OCI-LY1 (cell line): Measurements from ENCODE around the gene PARVA.

Experiments
- H2AFZ ChIP-seq: fragments of 200-600 bp; sonication (generic), shearing (Covaris generic); 2 replicates; pipeline ENCODE4 v1.6.0; 2014; ENCODE audit warnings: antibody characterized with exemption, mild to moderate bottlenecking, low read length
- H3F3A ChIP-seq: fragments of 200-600 bp; sonication (generic), shearing (Covaris generic); 2 replicates; pipeline ENCODE4 v1.6.0; 2014; ENCODE audit warnings: mild to moderate bottlenecking, antibody characterized with exemption, low read length, moderate library complexity; ENCODE audit not compliant: insufficient read depth
- H3K27ac ChIP-seq: fragments of 200-600 bp; sonication (generic); 2 replicates; pipeline ENCODE4 v1.5.1; 2014; ENCODE audit warnings: low read length, mixed run types, mild to moderate bottlenecking, low read depth; ENCODE audit not compliant: poor library complexity, severe bottlenecking
- H3K27me3 ChIP-seq: fragments of 200-600 bp; sonication (generic); 2 replicates; pipeline ENCODE4 v1.6.0; 2014; ENCODE audit warnings: antibody characterized with exemption, mild to moderate bottlenecking, low read length, moderate library complexity; ENCODE audit not compliant: insufficient read depth
- H3K36me3 ChIP-seq: fragments of 200-600 bp; sonication (generic); 2 replicates; pipeline ENCODE4 v1.6.1; 2014; ENCODE audit warnings: mild to moderate bottlenecking, antibody characterized with exemption, low read length, moderate library complexity, mixed read lengths; ENCODE audit not compliant: insufficient read depth
- H3K4me1 ChIP-seq: fragments of 200-600 bp; sonication (generic); 2 replicates; pipeline ENCODE4 v1.5.1; 2014; ENCODE audit warnings: mild to moderate bottlenecking, low read length, moderate library complexity; ENCODE audit not compliant: insufficient read depth, severe bottlenecking
- H3K4me2 ChIP-seq: fragments of 200-600 bp; sonication (generic), shearing (Covaris generic); 2 replicates; pipeline ENCODE4 v1.6.1; 2014; ENCODE audit warnings: low read length
- H3K4me3 ChIP-seq: fragments of 200-600 bp; sonication (generic); 2 replicates; pipeline ENCODE4 v1.5.1; 2014; ENCODE audit warnings: low read length, low read depth, mild to moderate bottlenecking, mixed read lengths; ENCODE audit not compliant: poor library complexity, severe bottlenecking
- H3K79me2 ChIP-seq: fragments of 200-600 bp; shearing (Covaris generic); 2 replicates; pipeline ENCODE4 v1.6.1; 2016; ENCODE audit warnings: mixed run types, low read length, mixed read lengths; ENCODE audit not compliant: insufficient read depth
- H3K9ac ChIP-seq: fragments of 200-600 bp; sonication (generic), shearing (Covaris generic); 2 replicates; pipeline ENCODE4 v1.6.1; 2014; ENCODE audit warnings: mild to moderate bottlenecking, low read length, mixed read lengths
- H3K9me2 ChIP-seq: fragments of 200-600 bp; sonication (generic), shearing (Covaris generic); 2 replicates; pipeline ENCODE4 v1.6.1; 2014; ENCODE audit warnings: low read depth, mild to moderate bottlenecking, low read length, mixed read lengths
- H3K9me3 ChIP-seq: fragments of 200-600 bp; shearing (Covaris generic); 2 replicates; pipeline ENCODE4 v1.6.1; 2014; ENCODE audit warnings: low read length, mixed read lengths
- H4K20me1 ChIP-seq: fragments of 200-600 bp; sonication (generic), shearing (Covaris generic); 2 replicates; pipeline ENCODE4 v1.6.0; 2016; ENCODE audit warnings: mild to moderate bottlenecking, low read length; ENCODE audit not compliant: insufficient read depth
- EZH2 ChIP-seq: fragments of 200-600 bp; sonication (generic), shearing (Covaris generic); IDR thresholded peaks from 2 replicates; pipeline ENCODE4 v1.8.0; 2017; ENCODE audit warnings: borderline replicate concordance, mixed run types, mild to moderate bottlenecking, antibody characterized with exemption, low read length, moderate library complexity, mixed read lengths
- TF ChIP-seq, protein P1 (sequence below): fragments of 200-600 bp; sonication (generic), shearing (Covaris generic); IDR thresholded peaks from 2 replicates; pipeline ENCODE4 v1.5.1; 2017; ENCODE audit warnings: mild to moderate bottlenecking, antibody characterized with exemption, low read length, moderate library complexity, mixed read lengths

The PARVA gene

GRCh38 chr11:12581416-12581815 lies 204.0 kb downstream of the PARVA start:
- Histone ChIP-seq H3K9me3 (no peaks in the 10 kb centered on the region), H3K27ac (no peak overlapping the region), H3K9me2 (no peaks in the 10 kb centered on the region), H3F3A (no peaks in the 10 kb centered on the region), H3K4me2 (no peak overlapping the region), H3K9ac (no peak overlapping the region), H3K4me1 (no peaks in the 10 kb centered on the region), H2AFZ (no peak overlapping the region), H4K20me1 (no peaks in the 10 kb centered on the region), H3K27me3 (no peaks in the 10 kb centered on the region), H3K79me2 (no peaks in the 10 kb centered on the region), H3K36me3 (no peaks in the 10 kb centered on the region), H3K4me3 (no peak overlapping the region)
- no peak for TF ChIP-seq EZH2
- TF ChIP-seq, protein P1, sequence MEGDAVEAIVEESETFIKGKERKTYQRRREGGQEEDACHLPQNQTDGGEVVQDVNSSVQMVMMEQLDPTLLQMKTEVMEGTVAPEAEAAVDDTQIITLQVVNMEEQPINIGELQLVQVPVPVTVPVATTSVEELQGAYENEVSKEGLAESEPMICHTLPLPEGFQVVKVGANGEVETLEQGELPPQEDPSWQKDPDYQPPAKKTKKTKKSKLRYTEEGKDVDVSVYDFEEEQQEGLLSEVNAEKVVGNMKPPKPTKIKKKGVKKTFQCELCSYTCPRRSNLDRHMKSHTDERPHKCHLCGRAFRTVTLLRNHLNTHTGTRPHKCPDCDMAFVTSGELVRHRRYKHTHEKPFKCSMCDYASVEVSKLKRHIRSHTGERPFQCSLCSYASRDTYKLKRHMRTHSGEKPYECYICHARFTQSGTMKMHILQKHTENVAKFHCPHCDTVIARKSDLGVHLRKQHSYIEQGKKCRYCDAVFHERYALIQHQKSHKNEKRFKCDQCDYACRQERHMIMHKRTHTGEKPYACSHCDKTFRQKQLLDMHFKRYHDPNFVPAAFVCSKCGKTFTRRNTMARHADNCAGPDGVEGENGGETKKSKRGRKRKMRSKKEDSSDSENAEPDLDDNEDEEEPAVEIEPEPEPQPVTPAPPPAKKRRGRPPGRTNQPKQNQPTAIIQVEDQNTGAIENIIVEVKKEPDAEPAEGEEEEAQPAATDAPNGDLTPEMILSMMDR = no peak

DNA sequence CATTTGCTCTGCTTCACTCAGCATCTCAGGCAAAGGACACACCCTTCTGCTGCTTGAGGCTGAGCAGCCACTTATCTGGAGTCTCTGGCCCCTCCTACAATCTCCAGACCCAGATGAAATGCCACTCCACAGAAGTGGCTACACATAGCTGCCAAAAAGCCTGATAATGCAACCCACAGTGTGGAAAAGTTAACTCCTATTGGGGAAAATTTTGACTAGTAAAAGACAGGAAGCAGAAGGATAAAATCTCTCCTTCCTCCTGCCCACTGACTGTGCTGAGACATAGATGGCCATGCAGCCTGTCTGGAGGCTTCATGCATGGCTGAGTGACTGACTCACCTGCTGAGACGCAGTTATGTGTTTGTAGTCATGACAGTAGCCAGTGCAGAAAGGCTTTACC lies 204.6 kb downstream of the PARVA start:
- no peaks in the 10 kb centered on the region for H3K4me1 ChIP-seq
- no peaks in the 10 kb centered on the region for H3F3A ChIP-seq
- no peaks in the 10 kb centered on the region for H4K20me1 ChIP-seq
- H3K79me2 ChIP-seq = no peaks in the 10 kb centered on the region
- no peaks in the 10 kb centered on the region for H3K36me3 ChIP-seq
- no peaks in the 10 kb centered on the region for H3K27me3 ChIP-seq
- H2AFZ ChIP-seq = no peak overlapping the region
- no peak overlapping the region for H3K4me2 ChIP-seq
- no peak overlapping the region for H3K9ac ChIP-seq
- no peak overlapping the region for H3K27ac ChIP-seq
- H3K9me2 ChIP-seq = no peaks in the 10 kb centered on the region
- TF ChIP-seq, protein P1 = no peak
- no peak for TF ChIP-seq EZH2
- H3K9me3 ChIP-seq = no peaks in the 10 kb centered on the region
- H3K4me3 ChIP-seq = no peak overlapping the region
